ENCODE measurements around the gene NLGN1.

GRCh38 chr3:174061162-174061561 lies 663.6 kb downstream of the NLGN1 start:
- TF ChIP-seq CTCF (IDR thresholded peaks at IDR 0.05) (no peak), POLR2A (IDR thresholded peaks at IDR 0.05) (no peak)

All from lower leg skin (tissue), 3 donors.